Psoas muscle (tissue), 8 donors: ENCODE data around the gene GCK. TPM values are rescaled to one million over a fixed set of nuclear protein-coding genes. Genes with fewer than 3 reads are reported as not detected.

Source experiments
- ATAC-seq, 4 donors: fragments of 200-7000 bp; cut with Tn5 transposase; one replicate each; pipeline ENCODE4 v1.9.1; 2020; ENCODE audit warnings: moderate library complexity in 3 of 4, mild to moderate bottlenecking in 2 of 4
- DNase-seq, 2 donors: peaks; one replicate each; pipeline ENCODE4 v3.0.0-alpha.2; 2020
- H3K27ac ChIP-seq: fragments of 200-600 bp; one replicate; pipeline ENCODE4 v1.8.0; 2022
- H3K27me3 ChIP-seq, 3 donors: fragments of 200-600 bp in 1 of 3; one replicate each; pipeline versions ENCODE4 v1.6.1 to v1.8.0; 2013 to 2022; ENCODE audit warnings: low read length in 2 of 3, mild to moderate bottlenecking in 2 of 3, moderate library complexity in 1 of 3; ENCODE audit not compliant: insufficient read depth in 3 of 3
- H3K36me3 ChIP-seq, 2 donors: fragments of 200-600 bp in 1 of 2; one replicate each; pipeline versions ENCODE4 v1.6.1 to v1.8.0; 2013 to 2022; ENCODE audit warnings: low read depth in 1 of 2, mild to moderate bottlenecking in 1 of 2, moderate library complexity in 1 of 2; ENCODE audit not compliant: insufficient read depth in 1 of 2
- H3K4me1 ChIP-seq: fragments of 200-600 bp; one replicate; pipeline ENCODE4 v1.8.0; 2022
- H3K4me3 ChIP-seq: fragments of 200-600 bp; one replicate; pipeline ENCODE4 v1.8.0; 2022; ENCODE audit warnings: mild to moderate bottlenecking
- H3K9me3 ChIP-seq: fragments of 200-600 bp; one replicate; pipeline ENCODE4 v1.8.0; 2022
- CTCF ChIP-seq: fragments of 200-600 bp; IDR thresholded peaks from one replicate; pipeline ENCODE4 v1.8.0; 2022; ENCODE audit warnings: antibody characterized with exemption
- whole genome bisulfite sequencing, 3 donors: extraction: QIAGEN DNeasy Blood & Tissue Kit; methylation state at CpG; one replicate each; pipeline versions ENCODE4 v1.1.6 to v1.1.7; 2013; 5-methylcytosine and 5-hydroxymethylcytosine counted together
- intact Hi-C, 2 donors: fragments of 100-400 bp; cut with DNase I; formaldehyde crosslinking; loops; one replicate each; pipeline versions ENCODE4 v1.11.0 to v1.14.2; 2022
- polyA plus RNA-seq, 3 donors: library from polyadenylated mRNA; stranded (reverse); fragments of 200-250 nt; gene quantifications; one replicate each; pipeline ENCODE4 v1.2.3, GENCODE V29; 2013
- total RNA-seq, 4 donors: library from RNA; stranded (reverse); fragmentation: NEBNext Ultra II Directional in 2 of 4; extraction: Animal tissue kit (Norgen Biotek cat#: 25700) in 2 of 4; gene quantifications; one replicate each; pipeline versions ENCODE4 v1.2.1 to v1.2.4, GENCODE V29; 2021 to 2023
- donor health status: healthy with polysubstance abuse.
- donor health status: DM: no; HTN: no; CAD: no; lungs with moderate emphysema.
- donor health status: Bipolar disorder and iron deficiency.
- donor health status: healthy.
- donor health status: DM: yes; HTN: yes; CAD: no.
- donor health status: DM: no; HTN: no; CAD: no.
- donor health status: DM: no; HTN: no; CAD: no.
- donor health status: DM: yes; HTN: yes; CAD: no.

GCK gene
- total and polyA plus RNA-seq, 7 donors: 0.07 to 0.11 (median 0.08) TPM; not detected in 4

DNA sequence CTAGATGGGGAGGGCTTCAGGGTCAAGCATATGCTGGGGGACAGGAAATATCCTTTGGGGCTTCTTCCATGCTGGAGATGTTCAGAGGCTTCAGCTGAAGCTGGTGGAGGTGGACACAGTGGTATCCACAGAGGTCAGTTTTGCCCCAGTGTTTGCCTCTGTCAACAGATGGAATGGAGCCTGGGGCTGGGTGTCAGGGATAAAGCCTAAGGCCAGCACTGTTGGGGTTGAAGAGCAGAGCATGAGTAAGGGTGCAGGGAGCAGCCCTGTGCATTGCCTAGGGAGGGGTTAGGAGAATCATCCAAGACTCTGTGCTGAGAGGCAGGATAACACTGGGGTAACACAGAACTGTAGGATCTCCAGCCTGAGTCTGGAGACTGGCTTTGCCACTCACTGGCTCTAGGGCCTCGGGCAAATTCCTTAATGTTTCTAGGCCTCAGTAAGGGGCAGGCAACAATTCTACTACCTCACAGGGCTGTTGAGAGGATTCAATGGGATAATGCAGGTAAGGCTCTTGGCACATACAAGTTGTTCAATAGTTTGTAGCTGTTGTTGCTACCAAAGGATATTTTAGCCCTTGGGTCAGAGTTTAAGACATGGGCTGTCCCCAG, 26.3 kb downstream of the GCK start:
- no peaks in the 10 kb centered on the region for H3K27me3 ChIP-seq
- DNase-seq (no peak), ATAC-seq (no peak)
- no peak for TF ChIP-seq CTCF
- intact Hi-C loops: no loop called here
- H3K36me3 ChIP-seq: no peaks in the 10 kb centered on the region
- WGBS, 3 donors: 73 to 84% (median 83%) methylated on average over 1 of the region's 1 CpG
- H3K9me3 ChIP-seq: no peaks in the 10 kb centered on the region
- peaks cover 8% of the 10 kb centered on the region for H3K4me1 ChIP-seq
- H3K4me3 ChIP-seq: no peak overlapping the region
- no peak overlapping the region for H3K27ac ChIP-seq

GRCh38 chr7:44162179-44162578, 27.1 kb downstream of the GCK start:
- TF ChIP-seq CTCF: no peak
- WGBS, 3 donors: 68 to 72% (median 70%) methylated on average over 4 of the region's 4 CpGs
- Histone ChIP-seq H3K36me3 (no peaks in the 10 kb centered on the region), H3K4me1 (peaks cover 8% of the 10 kb centered on the region), H3K27ac (no peak overlapping the region), H3K9me3 (no peaks in the 10 kb centered on the region), H3K27me3 (no peaks in the 10 kb centered on the region), H3K4me3 (no peak overlapping the region)
- no peak for ATAC-seq
- no peak for DNase-seq
- intact Hi-C loops: no loop called here

DNA sequence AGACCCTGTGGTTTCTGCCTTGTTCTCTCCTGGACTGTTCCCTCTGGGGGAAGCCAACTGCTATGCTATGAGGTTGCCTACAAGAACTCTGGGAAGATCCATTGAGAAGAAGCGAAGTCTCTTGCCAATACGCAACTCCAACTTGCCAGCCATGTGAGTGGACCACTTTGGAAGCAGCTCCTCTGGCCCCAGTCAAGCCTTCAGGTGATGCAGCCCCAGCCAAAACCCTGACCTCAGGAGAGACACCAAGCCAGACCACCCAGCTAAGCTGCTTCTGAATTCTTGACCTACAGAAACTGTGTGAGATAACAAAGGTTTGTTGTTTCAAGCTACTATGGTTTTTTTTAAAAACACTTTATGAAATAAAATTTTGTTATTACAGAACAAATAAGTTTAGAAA, 27.9 kb downstream of the GCK start:
- DNase-seq (no peak), ATAC-seq (no peak)
- Histone ChIP-seq H3K4me1 (peaks cover 8% of the 10 kb centered on the region), H3K9me3 (no peaks in the 10 kb centered on the region), H3K36me3 (no peaks in the 10 kb centered on the region), H3K27ac (no peak overlapping the region), H3K27me3 (no peaks in the 10 kb centered on the region), H3K4me3 (no peak overlapping the region)
- TF ChIP-seq CTCF: no peak
- 98 to 100% (median 99%) methylated on average over 2 of the region's 2 CpGs for WGBS, 3 donors
- intact Hi-C loops: no loop called here

GRCh38 chr7:44159824-44160630, 29.2 kb downstream of the GCK start:
- Histone ChIP-seq H3K27ac (no peak overlapping the region), H3K36me3 (no peaks in the 10 kb centered on the region), H3K9me3 (no peaks in the 10 kb centered on the region), H3K27me3 (no peaks in the 10 kb centered on the region), H3K4me1 (peaks cover 8% of the 10 kb centered on the region), H3K4me3 (no peak overlapping the region)
- intact Hi-C loops: no loop called here
- 44 to 65% (median 52%) methylated on average over 5 of the region's 5 CpGs for WGBS, 3 donors
- TF ChIP-seq CTCF: no peak
- ATAC-seq (peak in 1 of 4 donors; percentile 69), DNase-seq (no peak)
